SK-N-SH treated with all-trans-retinoic acid at 6 μM for 48 hours (cell line): ENCODE results near the gene PPFIBP1.
"Not testable (repeated sequence)": the region's sequence is repeated elsewhere in the genome, so short reads cannot be mapped to it uniquely, and the experiment has no call there.

ENCODE experiments used
- ATAC-seq: fragments of 200-7000 bp; cut with Tn5 transposase; 3 replicates; pipeline ENCODE4 v1.9.1; 2020; ENCODE audit warnings: mild to moderate bottlenecking, moderate library complexity
- ARNTL ChIP-seq: fragments of 450-650 bp; formaldehyde crosslinking; IDR thresholded peaks from 2 replicates; pipeline ENCODE4 v1.5.0; 2020; ENCODE audit warnings: low read depth, mild to moderate bottlenecking, moderate library complexity, borderline replicate concordance
- BACH2 ChIP-seq: fragments of 250-450 bp; sonication (Bioruptor Pico); IDR thresholded peaks from 2 replicates; pipeline ENCODE4 v1.9.0; 2021; ENCODE audit warnings: mild to moderate bottlenecking, borderline replicate concordance
- CSDC2 ChIP-seq: fragments of 250-450 bp; sonication (Bioruptor Pico); IDR thresholded peaks from 2 replicates; pipeline ENCODE4 v1.5.0; 2020; ENCODE audit warnings: mild to moderate bottlenecking, moderate library complexity
- CSRNP3 ChIP-seq: fragments of 250-450 bp; sonication (Bioruptor Pico); IDR thresholded peaks from 2 replicates; pipeline ENCODE4 v1.5.1; 2021; ENCODE audit warnings: mild to moderate bottlenecking, moderate library complexity
- ESRRG ChIP-seq: fragments of 250-450 bp; sonication (Bioruptor Pico); IDR thresholded peaks from 2 replicates; pipeline ENCODE4 v1.6.1; 2021; ENCODE audit warnings: mild to moderate bottlenecking
- ISL1 ChIP-seq: fragments of 250-450 bp; sonication (Bioruptor Pico); IDR thresholded peaks from 2 replicates; pipeline ENCODE4 v2.1.2; 2022; ENCODE audit warnings: mild to moderate bottlenecking, moderate library complexity
- OSR1 ChIP-seq: fragments of 250-450 bp; sonication (Bioruptor Pico); IDR thresholded peaks from 2 replicates; pipeline ENCODE4 v1.8.0; 2022; ENCODE audit warnings: moderate library complexity, mild to moderate bottlenecking, inconsistent platforms
- PATZ1 ChIP-seq: fragments of 250-450 bp; sonication (Bioruptor Pico); IDR thresholded peaks from 2 replicates; pipeline ENCODE4 v1.8.0; 2020; ENCODE audit warnings: mild to moderate bottlenecking, moderate library complexity, borderline replicate concordance
- POU6F1 ChIP-seq: fragments of 250-450 bp; sonication (Bioruptor Pico); IDR thresholded peaks from 2 replicates; pipeline ENCODE4 v1.8.0; 2021; ENCODE audit warnings: low read depth, mild to moderate bottlenecking, moderate library complexity, borderline replicate concordance
- PPARA ChIP-seq: fragments of 250-450 bp; sonication (Bioruptor Pico); IDR thresholded peaks from 2 replicates; pipeline ENCODE4 v1.5.0; 2020; ENCODE audit warnings: mild to moderate bottlenecking, borderline replicate concordance
- SNAI2 ChIP-seq: fragments of 250-450 bp; sonication (Bioruptor Pico); IDR thresholded peaks from 2 replicates; pipeline ENCODE4 v1.5.0; 2020; ENCODE audit warnings: mild to moderate bottlenecking, moderate library complexity
- TCF4 ChIP-seq: fragments of 250-450 bp; sonication (Bioruptor Pico); IDR thresholded peaks from 2 replicates; pipeline ENCODE4 v1.8.0; 2021; ENCODE audit warnings: mild to moderate bottlenecking, moderate library complexity, borderline replicate concordance
- TOX ChIP-seq: fragments of 250-450 bp; sonication (Bioruptor Pico); IDR thresholded peaks from 2 replicates; pipeline ENCODE4 v1.8.0; 2021; ENCODE audit warnings: mild to moderate bottlenecking, moderate library complexity, borderline replicate concordance
- ZC3H10 ChIP-seq: fragments of 250-450 bp; sonication (Bioruptor Pico); IDR thresholded peaks from 2 replicates; pipeline ENCODE4 v1.5.1; 2021; ENCODE audit warnings: mild to moderate bottlenecking, moderate library complexity
- ZFP30 ChIP-seq: fragments of 450-650 bp; formaldehyde crosslinking; IDR thresholded peaks from 2 replicates; pipeline ENCODE4 v1.5.0; 2022; ENCODE audit warnings: mild to moderate bottlenecking, moderate library complexity
- ZNF565 ChIP-seq: fragments of 450-650 bp; formaldehyde crosslinking; conservative IDR thresholded peaks from 2 replicates; pipeline ENCODE4 v1.5.0; 2020; ENCODE audit warnings: low read depth, mild to moderate bottlenecking, moderate library complexity
- ZNF8 ChIP-seq: fragments of 450-650 bp; formaldehyde crosslinking; IDR thresholded peaks from 2 replicates; pipeline ENCODE4 v1.5.0; 2020; ENCODE audit warnings: mild to moderate bottlenecking, moderate library complexity
- TF ChIP-seq, protein P1 (sequence below): fragments of 250-450 bp; sonication (Bioruptor Pico); IDR thresholded peaks from 2 replicates; pipeline ENCODE4 v1.5.0; 2020; ENCODE audit warnings: mild to moderate bottlenecking, moderate library complexity

PPFIBP1 gene

GRCh38 chr12:27583981-27584380 is 60.0 kb downstream of the PPFIBP1 start:
- TF ChIP-seq POU6F1 (CRISPR knock-in tag) (no peak), CSRNP3 (no peak)
- TF ChIP-seq, protein P1, sequence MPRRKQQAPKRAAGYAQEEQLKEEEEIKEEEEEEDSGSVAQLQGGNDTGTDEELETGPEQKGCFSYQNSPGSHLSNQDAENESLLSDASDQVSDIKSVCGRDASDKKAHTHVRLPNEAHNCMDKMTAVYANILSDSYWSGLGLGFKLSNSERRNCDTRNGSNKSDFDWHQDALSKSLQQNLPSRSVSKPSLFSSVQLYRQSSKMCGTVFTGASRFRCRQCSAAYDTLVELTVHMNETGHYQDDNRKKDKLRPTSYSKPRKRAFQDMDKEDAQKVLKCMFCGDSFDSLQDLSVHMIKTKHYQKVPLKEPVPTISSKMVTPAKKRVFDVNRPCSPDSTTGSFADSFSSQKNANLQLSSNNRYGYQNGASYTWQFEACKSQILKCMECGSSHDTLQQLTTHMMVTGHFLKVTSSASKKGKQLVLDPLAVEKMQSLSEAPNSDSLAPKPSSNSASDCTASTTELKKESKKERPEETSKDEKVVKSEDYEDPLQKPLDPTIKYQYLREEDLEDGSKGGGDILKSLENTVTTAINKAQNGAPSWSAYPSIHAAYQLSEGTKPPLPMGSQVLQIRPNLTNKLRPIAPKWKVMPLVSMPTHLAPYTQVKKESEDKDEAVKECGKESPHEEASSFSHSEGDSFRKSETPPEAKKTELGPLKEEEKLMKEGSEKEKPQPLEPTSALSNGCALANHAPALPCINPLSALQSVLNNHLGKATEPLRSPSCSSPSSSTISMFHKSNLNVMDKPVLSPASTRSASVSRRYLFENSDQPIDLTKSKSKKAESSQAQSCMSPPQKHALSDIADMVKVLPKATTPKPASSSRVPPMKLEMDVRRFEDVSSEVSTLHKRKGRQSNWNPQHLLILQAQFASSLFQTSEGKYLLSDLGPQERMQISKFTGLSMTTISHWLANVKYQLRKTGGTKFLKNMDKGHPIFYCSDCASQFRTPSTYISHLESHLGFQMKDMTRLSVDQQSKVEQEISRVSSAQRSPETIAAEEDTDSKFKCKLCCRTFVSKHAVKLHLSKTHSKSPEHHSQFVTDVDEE, result no peak
- no peak for ATAC-seq

GRCh38 chr12:27585739-27586265 is 61.8 kb downstream of the PPFIBP1 start:
- TF ChIP-seq ZC3H10 (CRISPR knock-in tag) (no peak), SNAI2 (CRISPR knock-in tag) (no peak), ESRRG (CRISPR knock-in tag) (no peak), CSRNP3 (no peak), POU6F1 (CRISPR knock-in tag) (no peak), ZNF565 (CRISPR knock-in tag) (no peak), ISL1 (no peak), TOX (CRISPR knock-in tag) (no peak), BACH2 (CRISPR knock-in tag) (no peak), OSR1 (CRISPR knock-in tag) (no peak), TCF4 (CRISPR knock-in tag) (no peak), ZNF8 (CRISPR knock-in tag) (no peak), ZFP30 (CRISPR knock-in tag) (no peak)
- TF ChIP-seq, all 23 proteins: peak for 0

DNA sequence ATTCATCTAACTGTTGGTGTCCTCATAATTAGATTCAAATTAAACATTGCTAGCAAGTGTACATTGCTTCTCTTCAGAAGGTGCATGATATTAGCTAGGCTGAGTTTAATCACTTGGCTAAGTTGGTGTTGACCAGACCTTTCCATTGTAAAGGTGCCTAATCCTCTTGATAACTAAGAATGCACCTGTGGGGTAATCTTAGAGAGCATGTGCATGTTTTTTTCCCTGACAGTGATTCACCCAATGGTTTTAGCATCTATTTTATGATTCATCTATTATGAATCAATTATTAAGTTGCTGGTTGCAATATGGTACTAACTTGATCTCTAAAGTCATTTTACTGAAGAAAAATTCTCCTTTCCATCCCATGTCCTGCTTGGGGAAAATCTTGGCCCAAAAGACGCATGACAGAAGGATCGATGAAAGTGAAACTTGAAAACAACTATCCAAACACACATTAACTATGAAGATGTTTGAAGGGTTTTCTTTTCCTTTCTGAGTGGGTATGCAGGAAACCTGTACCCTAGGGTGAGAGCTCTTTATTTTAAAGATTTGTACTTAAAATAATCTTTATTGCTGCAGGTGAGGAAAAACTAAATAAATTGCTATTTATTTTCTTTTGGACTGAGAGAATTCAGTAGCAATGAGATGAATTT is 64.2 kb downstream of the PPFIBP1 start:
- ATAC-seq, result not testable (repeated sequence)

More at GRCh38 chr12:27585739-27586265, 61.8 kb downstream of the PPFIBP1 start:
- ATAC-seq, result no peak

GRCh38 chr12:27588776-27589175 is 64.8 kb downstream of the PPFIBP1 start:
- no peak for ATAC-seq
- TF ChIP-seq PPARA (CRISPR knock-in tag), result no peak
- TF ChIP-seq TOX (CRISPR knock-in tag), result no peak
- TF ChIP-seq CSDC2 (CRISPR knock-in tag), result no peak
- no peak for TF ChIP-seq ARNTL (CRISPR knock-in tag)
- no peak for TF ChIP-seq PATZ1
- no peak for TF ChIP-seq ZNF565 (CRISPR knock-in tag)
- TF ChIP-seq CSRNP3, result no peak
- no peak for TF ChIP-seq TCF4 (CRISPR knock-in tag)
- no peak for TF ChIP-seq ZFP30 (CRISPR knock-in tag)
